ENCODE results near the gene BCL2L13. TPM values are rescaled to one million over a fixed set of nuclear protein-coding genes. Genes with fewer than 3 reads are reported as not detected.
"Not testable (repeated sequence)": the region's sequence is repeated elsewhere in the genome, so short reads cannot be mapped to it uniquely, and the experiment has no call there.

Gene BCL2L13
- total RNA-seq, 1 donor from 2014 or later, result 39.6 TPM

DNA sequence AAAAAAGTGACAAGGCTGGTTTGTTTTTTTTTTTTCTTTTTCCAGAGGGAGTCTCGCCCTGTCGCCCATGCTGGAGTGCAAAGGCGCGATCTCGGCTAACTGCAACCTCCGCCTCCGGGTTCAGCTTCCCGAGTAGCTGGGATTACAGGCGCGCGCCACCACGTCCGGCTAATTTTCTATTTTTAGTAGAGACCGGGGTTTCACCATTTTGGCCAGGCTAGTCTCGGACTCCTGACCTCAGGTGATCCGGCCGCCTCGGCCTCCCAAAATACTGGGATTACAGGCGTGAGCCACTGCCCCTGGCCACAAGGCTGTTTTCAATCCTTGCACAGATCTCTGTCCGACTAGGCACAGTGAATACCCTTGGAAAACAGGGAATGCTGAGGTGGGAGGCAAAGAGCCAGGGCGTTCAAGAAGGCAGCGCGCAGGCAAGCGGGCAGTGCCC is 10.6 kb upstream of the BCL2L13 start:
- Mint-ChIP-seq H3K4me1 (peaks cover 16% of the 10 kb centered on the region), H3K36me3 (ENCODE audit: low read depth) (peaks cover 17% of the 10 kb centered on the region), H3K9me3 (no peaks in the 10 kb centered on the region), H3K4me3 (peak overlapping the region; percentile 93), H3K27ac (peak overlapping the region; percentile 89), H3K27me3 (no peaks in the 10 kb centered on the region)
- intact Hi-C loops (cut with micrococcal nuclease), result loop anchor here (1.0 to 5.0 kb wide), 3 partner anchors 10 to 469 kb away; partner anchors contain the start of genes BCL2L13 and HDHD5
- DNase-seq, result no peak

DNA sequence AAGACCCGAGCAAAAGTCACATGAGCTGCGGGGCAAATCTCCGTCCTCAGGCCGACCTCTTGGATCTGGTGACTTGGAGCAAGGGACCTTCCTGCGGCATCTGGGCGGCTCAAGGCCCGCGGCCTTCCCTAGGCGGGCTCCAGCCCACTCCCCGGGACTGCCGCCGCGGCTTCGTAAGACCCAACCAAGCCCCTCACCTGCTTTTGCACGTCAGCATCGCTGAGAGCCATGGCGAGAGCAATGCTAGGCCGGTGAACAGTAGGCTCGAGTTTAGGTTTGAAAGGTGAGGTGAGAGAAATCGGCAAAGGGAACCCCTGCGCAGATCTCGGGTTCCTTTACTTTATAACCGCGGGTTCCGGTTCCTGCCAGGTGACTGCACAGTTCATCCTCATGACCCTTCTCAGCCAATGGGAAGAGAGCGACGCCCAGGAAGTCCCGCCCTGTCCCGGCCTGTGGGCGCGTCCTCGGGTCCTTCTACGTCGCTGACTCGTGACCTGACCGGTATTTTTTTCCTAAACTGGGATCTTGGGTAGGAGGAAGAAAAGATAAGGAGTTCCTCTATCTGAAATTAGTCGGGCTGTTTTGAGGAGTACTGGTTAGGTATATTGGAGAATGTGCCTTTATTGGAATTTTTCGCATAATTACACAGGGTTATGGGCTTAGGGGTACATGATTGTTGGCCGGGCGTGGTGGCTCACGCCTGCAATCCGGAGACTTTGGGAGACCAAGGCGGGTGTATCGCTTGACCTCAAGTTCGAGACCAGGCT is 10.0 kb upstream of the BCL2L13 start, which contains the start of gene ATP6V1E1:
ATP6V1E1 (minus strand) TSS at position 344 of the 767 bp plus-strand sequence; CDS start at position 230, 114 bp downstream.
- DNase-seq, result peak; percentile 99
- peak within 1 kb of the TSS; percentile 93 for H3K4me3 Mint-ChIP-seq
- H3K27me3 Mint-ChIP-seq, result no peaks in the 10 kb centered on the region
- intact Hi-C loops (cut with micrococcal nuclease), result loop anchor here (1.0 to 5.0 kb wide), 3 partner anchors 10 to 470 kb away; partner anchors contain the start of genes BCL2L13 and HDHD5
- H3K27ac Mint-ChIP-seq, result peak within 1 kb of the TSS; percentile 89
- H3K9me3 Mint-ChIP-seq, result no peaks in the 10 kb centered on the region
- peaks cover 16% of the 10 kb centered on the region for H3K4me1 Mint-ChIP-seq
- peaks cover 16% of the 10 kb centered on the region for H3K36me3 Mint-ChIP-seq (ENCODE audit: low read depth)

DNA sequence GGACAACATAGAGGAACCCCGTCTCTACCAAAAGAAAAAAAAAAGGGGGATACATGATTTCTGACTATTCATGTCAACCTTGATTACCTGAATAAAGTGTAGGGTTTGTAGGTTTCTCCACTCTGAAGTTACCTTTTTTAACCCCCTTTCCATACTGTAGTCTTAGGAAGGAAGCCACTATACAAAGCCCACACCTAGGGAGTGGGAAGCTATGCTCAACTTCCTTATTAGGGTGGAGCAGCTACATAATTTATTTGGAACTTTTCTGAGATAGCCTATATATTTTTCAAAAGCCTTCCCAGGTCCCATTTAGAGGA is 9.4 kb upstream of the BCL2L13 start:
- peaks cover 13% of the 10 kb centered on the region for H3K4me1 Mint-ChIP-seq
- H3K36me3 Mint-ChIP-seq (ENCODE audit: low read depth), result peaks cover 12% of the 10 kb centered on the region
- H3K4me3 Mint-ChIP-seq, result peak overlapping the region; percentile 93
- no peaks in the 10 kb centered on the region for H3K27me3 Mint-ChIP-seq
- H3K9me3 Mint-ChIP-seq, result no peaks in the 10 kb centered on the region
- DNase-seq, result no peak
- peak overlapping the region; percentile 89 for H3K27ac Mint-ChIP-seq
- intact Hi-C loops (cut with micrococcal nuclease), result loop anchor here (2.0 to 5.0 kb wide), 2 partner anchors 103 to 470 kb away; partner anchors contain the start of gene HDHD5

DNA sequence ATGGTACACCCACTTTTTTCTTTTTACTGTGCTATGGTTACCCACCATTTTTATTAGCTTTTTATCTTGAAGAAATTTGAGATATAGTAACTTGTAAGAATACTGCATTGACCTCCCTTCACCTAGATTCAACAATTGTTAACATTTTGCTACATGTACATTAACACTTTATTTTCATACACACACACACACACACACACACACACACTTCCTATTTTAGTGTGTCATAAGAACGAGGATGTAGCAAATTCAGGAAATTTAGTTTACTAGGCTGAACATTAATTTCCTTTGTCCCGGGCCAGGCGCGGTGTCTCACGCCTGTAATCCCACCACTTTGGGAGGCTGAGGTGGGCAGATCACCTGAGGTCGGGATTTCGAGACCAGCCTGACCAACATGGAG is 8.9 kb upstream of the BCL2L13 start:
- no peak for DNase-seq

DNA sequence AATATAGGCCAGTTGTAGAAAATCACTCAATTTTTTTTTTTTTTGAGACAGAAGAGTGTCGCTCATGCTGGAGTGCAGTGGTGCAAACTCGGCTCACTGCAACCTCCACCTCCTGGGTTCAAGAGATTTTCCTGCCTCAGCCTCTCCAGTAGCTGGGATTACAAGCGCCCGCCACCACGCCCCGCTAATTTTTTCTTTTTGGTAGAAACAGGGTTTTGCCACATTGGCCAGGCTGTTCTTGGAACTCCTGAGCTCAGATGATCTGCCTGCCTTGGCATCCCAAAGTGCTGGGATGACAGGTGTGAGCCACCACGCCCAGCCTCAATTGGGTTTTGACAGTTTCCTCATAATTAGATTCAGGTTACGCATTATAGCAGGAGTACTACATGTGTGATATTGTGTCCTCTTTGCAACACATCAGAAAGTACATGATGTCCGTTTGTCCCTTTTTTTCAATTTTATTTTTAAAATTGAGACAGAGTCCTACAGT is 7.4 kb upstream of the BCL2L13 start:
- intact Hi-C loops (cut with micrococcal nuclease), result loop anchor here (10.0 kb wide), 1 partner anchor 536 kb away; no protein-coding TSS in a partner anchor
- Mint-ChIP-seq H3K27ac (no peak overlapping the region), H3K4me1 (peaks cover 5% of the 10 kb centered on the region), H3K9me3 (no peaks in the 10 kb centered on the region), H3K4me3 (no peak overlapping the region), H3K36me3 (ENCODE audit: low read depth) (peaks cover 2% of the 10 kb centered on the region), H3K27me3 (no peaks in the 10 kb centered on the region)
- no peak for DNase-seq

More for the DNA sequence above, 8.9 kb upstream of the BCL2L13 start:
- Mint-ChIP-seq H3K27me3 (no peaks in the 10 kb centered on the region), H3K9me3 (no peaks in the 10 kb centered on the region), H3K4me3 (peak overlapping the region; percentile 93), H3K27ac (peak overlapping the region; percentile 51), H3K4me1 (peaks cover 11% of the 10 kb centered on the region), H3K36me3 (ENCODE audit: low read depth) (peaks cover 11% of the 10 kb centered on the region)
- intact Hi-C loops (cut with micrococcal nuclease), result loop anchor here (2.0 to 10.0 kb wide), 3 partner anchors 103 to 535 kb away; partner anchors contain the start of gene HDHD5

DNA sequence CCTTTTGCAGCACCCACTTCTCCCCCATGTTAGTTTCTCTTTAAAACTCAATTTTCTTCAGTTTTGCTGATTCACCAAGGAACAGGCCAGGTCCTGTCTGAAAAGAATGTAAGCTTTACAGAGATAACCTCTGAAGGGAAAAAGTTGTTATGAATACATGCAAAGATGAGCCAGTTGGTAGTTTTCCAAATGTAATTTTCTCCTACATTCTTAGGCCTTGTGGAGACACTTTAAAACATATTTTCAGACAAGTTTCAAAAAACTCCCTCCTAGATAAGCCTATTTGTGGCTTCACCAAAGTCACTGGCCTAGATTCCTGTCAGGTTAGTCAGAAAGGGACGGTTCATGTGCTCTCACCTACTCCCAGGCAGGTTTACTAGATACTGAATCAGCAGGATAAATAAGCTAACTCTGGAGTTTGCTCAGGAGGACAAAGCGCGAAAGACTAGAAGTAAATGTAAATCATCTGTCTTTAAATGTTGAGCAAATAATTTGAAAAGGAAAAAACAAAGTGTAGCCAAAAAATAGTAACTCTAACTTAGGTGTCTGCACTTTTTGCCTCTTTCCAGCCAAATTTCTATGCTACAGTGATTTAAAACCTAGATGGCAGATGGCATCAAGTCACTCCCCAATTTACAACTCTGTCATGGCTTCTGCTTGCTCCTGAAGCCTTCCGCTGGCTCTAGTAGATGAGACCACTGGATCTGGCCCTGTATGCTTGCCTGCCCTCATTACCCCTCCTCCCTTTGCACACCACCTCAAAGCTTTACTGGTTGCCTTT is 5.2 kb upstream of the BCL2L13 start:
- H3K4me1 Mint-ChIP-seq, result peaks cover 12% of the 10 kb centered on the region
- H3K27me3 Mint-ChIP-seq, result no peaks in the 10 kb centered on the region
- no peak overlapping the region for H3K4me3 Mint-ChIP-seq
- H3K36me3 Mint-ChIP-seq (ENCODE audit: low read depth), result peaks cover 2% of the 10 kb centered on the region
- intact Hi-C loops (cut with micrococcal nuclease), result loop anchor here (10.0 kb wide), 1 partner anchor 539 kb away; no protein-coding TSS in a partner anchor
- no peak overlapping the region for H3K27ac Mint-ChIP-seq
- no peaks in the 10 kb centered on the region for H3K9me3 Mint-ChIP-seq
- DNase-seq, result no peak

DNA sequence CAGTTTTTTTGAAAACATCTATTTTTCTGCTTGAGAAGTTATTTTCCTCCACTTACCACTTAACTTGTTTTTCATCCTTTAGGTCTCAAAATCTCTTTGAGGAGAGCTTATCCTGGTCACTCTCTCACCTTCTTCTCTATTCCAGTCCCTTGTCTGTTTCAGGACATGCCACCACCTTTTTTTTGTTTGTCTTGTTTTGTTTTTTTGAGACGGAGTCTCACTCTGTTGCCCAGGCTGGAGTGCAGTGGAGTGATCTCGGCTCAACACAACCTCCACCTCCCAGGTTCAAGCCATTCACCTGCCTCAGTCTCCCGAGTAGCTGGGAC is 4.6 kb upstream of the BCL2L13 start:
- intact Hi-C loops (cut with micrococcal nuclease), result loop anchor here (10.0 kb wide), 1 partner anchor 539 kb away; no protein-coding TSS in a partner anchor
- H3K9me3 Mint-ChIP-seq, result no peaks in the 10 kb centered on the region

DNA sequence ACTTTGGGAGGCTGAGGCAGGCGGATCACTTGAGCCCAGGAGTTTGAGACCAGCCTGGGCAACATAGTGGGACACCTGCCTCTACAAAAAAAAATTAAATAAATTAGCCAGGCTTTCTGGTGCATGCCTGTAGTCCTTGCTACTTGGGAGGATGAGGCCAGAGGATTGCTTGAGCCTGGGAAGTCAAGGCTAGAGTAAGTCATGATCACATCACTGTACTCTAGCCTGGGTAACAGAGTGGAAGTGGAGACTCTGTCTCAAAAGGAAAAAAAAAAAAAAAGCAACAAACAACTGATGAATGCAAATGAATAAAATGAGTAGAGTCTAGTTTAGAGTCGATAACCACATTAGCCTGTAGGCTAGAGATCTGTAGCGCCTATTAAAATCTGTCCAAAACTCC is 3.9 kb upstream of the BCL2L13 start:
- peaks cover 9% of the 10 kb centered on the region for H3K4me1 Mint-ChIP-seq
- no peaks in the 10 kb centered on the region for H3K36me3 Mint-ChIP-seq (ENCODE audit: low read depth)
- H3K9me3 Mint-ChIP-seq, result no peaks in the 10 kb centered on the region
- intact Hi-C loops (cut with micrococcal nuclease), result loop anchor here (5.0 to 10.0 kb wide), 2 partner anchors 138 to 540 kb away; partner anchors contain the start of gene BID
- no peak for DNase-seq
- H3K27me3 Mint-ChIP-seq, result no peaks in the 10 kb centered on the region
- H3K4me3 Mint-ChIP-seq, result no peak overlapping the region
- H3K27ac Mint-ChIP-seq, result no peak overlapping the region

More for the DNA sequence above, 4.6 kb upstream of the BCL2L13 start:
- no peak overlapping the region for H3K27ac Mint-ChIP-seq
- no peaks in the 10 kb centered on the region for H3K36me3 Mint-ChIP-seq (ENCODE audit: low read depth)
- peaks cover 9% of the 10 kb centered on the region for H3K4me1 Mint-ChIP-seq
- no peak for DNase-seq
- no peak overlapping the region for H3K4me3 Mint-ChIP-seq
- no peaks in the 10 kb centered on the region for H3K27me3 Mint-ChIP-seq

DNA sequence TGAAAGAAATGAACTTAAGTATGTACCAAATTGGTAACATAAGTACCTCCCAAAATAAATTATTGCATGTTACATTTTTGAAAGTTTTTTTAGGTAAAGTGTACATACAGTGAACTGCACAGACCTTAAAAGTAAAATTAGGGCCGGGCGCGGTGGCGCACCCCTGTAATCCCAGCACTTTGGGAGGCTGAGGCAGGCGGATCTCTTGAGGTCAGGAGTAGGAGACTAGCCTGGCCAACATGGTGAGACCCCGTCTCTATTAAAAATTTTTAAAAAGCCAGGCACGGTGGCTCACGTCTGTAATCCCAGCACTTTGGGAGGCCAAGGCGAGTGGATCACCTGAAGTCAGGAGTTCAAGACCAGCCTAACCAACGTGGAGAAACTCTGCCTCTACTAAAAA is 1.7 kb upstream of the BCL2L13 start:
- not testable (repeated sequence) for H3K9me3 Mint-ChIP-seq; H3K27ac Mint-ChIP-seq; H3K27me3 Mint-ChIP-seq; H3K36me3 Mint-ChIP-seq (ENCODE audit: low read depth); DNase-seq; H3K4me3 Mint-ChIP-seq; H3K4me1 Mint-ChIP-seq
- intact Hi-C loops (cut with micrococcal nuclease), result loop anchor here (5.0 to 10.0 kb wide), 2 partner anchors 135 to 542 kb away; partner anchors contain the start of gene BID

DNA sequence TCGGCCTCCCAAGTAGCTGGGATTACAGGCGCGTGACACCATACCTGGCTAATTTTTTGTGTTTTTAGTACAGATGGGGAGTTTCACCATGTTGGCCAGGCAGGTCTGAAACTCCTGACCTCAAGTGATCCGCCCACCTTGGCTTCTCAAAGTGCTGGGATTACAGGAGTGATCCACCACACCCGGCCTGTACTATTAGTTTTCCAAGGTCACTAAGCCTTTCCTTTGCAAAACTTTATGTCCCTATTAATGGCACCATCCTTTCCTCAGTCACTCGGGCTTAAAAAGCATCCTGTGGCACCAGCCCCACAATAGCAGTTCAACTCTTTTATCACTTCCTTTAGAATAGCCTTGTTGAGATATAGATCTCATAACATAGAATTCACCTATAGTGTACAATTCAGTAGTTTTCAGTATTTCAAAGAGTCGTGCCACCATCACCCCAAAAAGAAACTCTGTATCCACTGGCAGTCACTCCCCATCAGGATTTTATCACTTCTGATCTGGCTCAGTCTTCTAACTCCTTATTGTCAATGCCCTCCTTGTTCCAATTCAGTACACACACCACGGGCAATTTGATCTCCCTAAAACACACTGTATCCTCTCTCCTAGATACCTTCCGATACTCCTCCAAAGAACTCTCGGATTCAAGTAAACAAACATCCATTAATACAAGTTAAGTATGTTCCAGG is 921 bp upstream of the BCL2L13 start:
- peaks cover 9% of the 10 kb centered on the region for H3K4me1 Mint-ChIP-seq
- intact Hi-C loops (cut with micrococcal nuclease), result loop anchor here (1.0 to 10.0 kb wide), 4 partner anchors 9 to 543 kb away; partner anchors contain the start of genes ATP6V1E1 and BID
- H3K36me3 Mint-ChIP-seq (ENCODE audit: low read depth), result peaks cover 8% of the 10 kb centered on the region
- H3K27me3 Mint-ChIP-seq, result no peaks in the 10 kb centered on the region
- peak overlapping the region; percentile 91 for H3K4me3 Mint-ChIP-seq
- no peaks in the 10 kb centered on the region for H3K9me3 Mint-ChIP-seq
- DNase-seq, result no peak
- H3K27ac Mint-ChIP-seq, result peak overlapping the region; percentile 95

DNA sequence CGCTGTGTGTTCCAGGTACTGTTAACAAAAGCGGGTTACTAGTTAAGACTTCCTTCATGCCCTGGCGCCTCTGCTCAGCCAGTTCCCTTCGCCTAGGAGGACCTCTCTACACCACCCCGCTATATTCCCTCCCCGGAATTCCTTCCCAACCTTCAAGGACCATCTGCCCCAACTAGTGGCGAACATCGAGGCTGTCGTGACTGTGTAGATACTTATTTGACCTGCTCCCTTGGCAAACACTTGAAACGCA is 450 bp upstream of the BCL2L13 start:
- H3K9me3 Mint-ChIP-seq, result no peaks in the 10 kb centered on the region
- no peaks in the 10 kb centered on the region for H3K27me3 Mint-ChIP-seq
- DNase-seq, result no peak
- H3K36me3 Mint-ChIP-seq (ENCODE audit: low read depth), result peaks cover 10% of the 10 kb centered on the region
- peak overlapping the region; percentile 95 for H3K27ac Mint-ChIP-seq
- H3K4me1 Mint-ChIP-seq, result peaks cover 12% of the 10 kb centered on the region
- H3K4me3 Mint-ChIP-seq, result peak overlapping the region; percentile 91
- intact Hi-C loops (cut with micrococcal nuclease), result loop anchor here (1.0 to 10.0 kb wide), 4 partner anchors 10 to 543 kb away; partner anchors contain the start of genes ATP6V1E1 and BID

DNA sequence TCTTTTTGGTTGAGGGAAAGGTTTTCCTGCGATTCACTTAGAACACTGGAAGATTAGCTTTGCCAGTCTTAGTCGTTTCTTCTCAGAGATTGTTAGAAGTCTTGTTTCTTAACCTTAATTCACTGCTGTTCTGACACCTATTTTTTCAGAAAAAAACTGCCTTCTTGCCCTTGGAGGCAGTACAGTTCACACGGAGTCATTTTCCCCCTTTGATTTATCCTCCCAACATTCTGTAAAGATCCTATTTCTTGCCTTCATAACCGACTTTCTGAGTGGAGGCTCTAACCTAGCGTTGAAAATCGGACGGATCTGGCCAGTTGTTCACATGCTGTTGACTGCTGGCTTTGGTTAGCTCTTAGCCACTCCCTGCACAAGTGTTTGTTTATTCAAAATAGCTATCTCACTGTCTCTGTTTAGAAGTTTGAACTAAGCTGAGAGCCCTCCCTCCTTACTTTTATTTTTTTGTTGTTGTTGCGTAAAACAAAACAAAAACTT is 737 bp downstream of the BCL2L13 start:
- peak overlapping the region; percentile 95 for H3K27ac Mint-ChIP-seq
- DNase-seq, result peak; percentile 74
- H3K9me3 Mint-ChIP-seq, result no peaks in the 10 kb centered on the region
- no peaks in the 10 kb centered on the region for H3K27me3 Mint-ChIP-seq
- peak overlapping the region; percentile 91 for H3K4me3 Mint-ChIP-seq
- intact Hi-C loops (cut with micrococcal nuclease), result loop anchor here (2.0 to 10.0 kb wide), 3 partner anchors 68 to 544 kb away; partner anchors contain the start of gene BID
- H3K4me1 Mint-ChIP-seq, result peaks cover 12% of the 10 kb centered on the region
- H3K36me3 Mint-ChIP-seq (ENCODE audit: low read depth), result peaks cover 10% of the 10 kb centered on the region

DNA sequence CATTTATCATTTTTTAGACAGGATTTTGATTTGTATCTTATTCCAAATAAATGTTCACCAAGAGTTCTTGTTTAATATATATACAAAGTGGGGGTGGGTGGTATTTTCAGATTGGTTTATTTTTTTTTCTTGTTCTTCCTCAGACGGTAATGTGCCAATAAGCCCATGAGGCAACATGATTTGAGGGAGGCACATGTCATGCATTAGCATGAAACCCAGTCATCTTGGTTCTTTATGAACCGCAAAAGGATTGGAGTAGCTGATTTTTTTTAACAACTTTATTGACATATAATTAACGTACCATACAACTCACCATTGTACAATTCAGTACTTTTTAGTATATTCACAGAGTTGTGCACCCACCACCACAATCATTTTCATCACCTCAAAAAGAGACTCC is 2.7 kb downstream of the BCL2L13 start:
- Mint-ChIP-seq H3K36me3 (ENCODE audit: low read depth) (peaks cover 13% of the 10 kb centered on the region), H3K9me3 (no peaks in the 10 kb centered on the region), H3K4me1 (peaks cover 15% of the 10 kb centered on the region), H3K27ac (no peak overlapping the region), H3K27me3 (no peaks in the 10 kb centered on the region), H3K4me3 (no peak overlapping the region)
- DNase-seq, result no peak
- intact Hi-C loops (cut with micrococcal nuclease), result no loop called here

All from activated CD4-positive, alpha-beta T cell treated with anti-CD3 and anti-CD28 coated beads, Interleukin-2, amount 10 ng/mL, durations not matched to agents 24 days and 14 days (primary cell).